Right ventricle myocardium inferior (tissue), 1 donor: ENCODE results near the gene PTPRO. TPM values are rescaled to one million over a fixed set of nuclear protein-coding genes. Genes with fewer than 3 reads are reported as not detected.

Source experiments
- ATAC-seq: fragments of 200-7000 bp; cut with Tn5 transposase; one replicate; pipeline ENCODE4 v1.9.1; 2020; ENCODE audit warnings: mild to moderate bottlenecking, moderate library complexity
- DNase-seq: peaks from one replicate; pipeline ENCODE4 v3.0.0; 2021; ENCODE audit errors: missing footprints
- intact Hi-C: fragments of 100-400 bp; cut with DNase I; formaldehyde crosslinking; loops from one replicate; pipeline ENCODE4 v1.11.0; 2022
- total RNA-seq: library from RNA; stranded (reverse); fragmentation: NEBNext Ultra II Directional; extraction: Animal tissue kit (Norgen Biotek cat#: 25700); gene quantifications from one replicate; pipeline ENCODE4 v1.2.1, GENCODE V29; 2021
- donor health status: DM: no; HTN: yes; CAD: no; lungs with severe emphysema.

PTPRO gene
- total RNA-seq, 1 donor from 2014 or later: 1.3 TPM

- ATAC-seq (no peak), DNase-seq (no peak)
- intact Hi-C loops: no loop called here
Observed at GRCh38 chr12:15427913-15428312, 105.6 kb downstream of the PTPRO start.

GRCh38 chr12:15428632-15429031 lies 106.3 kb downstream of the PTPRO start:
- intact Hi-C loops: no loop called here
- ATAC-seq (no peak), DNase-seq (no peak)

GRCh38 chr12:15429262-15429661 lies 107.0 kb downstream of the PTPRO start:
- intact Hi-C loops: no loop called here
- ATAC-seq (no peak), DNase-seq (no peak)

GRCh38 chr12:15435597-15435996 lies 113.3 kb downstream of the PTPRO start:
- intact Hi-C loops: no loop called here
- DNase-seq: no peak
- ATAC-seq: no peak

- no peak for DNase-seq
- intact Hi-C loops: no loop called here
- no peak for ATAC-seq
Observed at GRCh38 chr12:15439459-15439858, 117.2 kb downstream of the PTPRO start.

- intact Hi-C loops: no loop called here
- no peak for DNase-seq
- no peak for ATAC-seq
Observed at GRCh38 chr12:15443050-15443449, 120.7 kb downstream of the PTPRO start.

GRCh38 chr12:15443611-15444010 lies 121.3 kb downstream of the PTPRO start:
- no peak for ATAC-seq
- DNase-seq: no peak
- intact Hi-C loops: no loop called here

GRCh38 chr12:15444523-15444922 lies 122.2 kb downstream of the PTPRO start:
- ATAC-seq (no peak), DNase-seq (no peak)
- intact Hi-C loops: no loop called here

GRCh38 chr12:15446807-15447206 lies 124.5 kb downstream of the PTPRO start:
- intact Hi-C loops: no loop called here
- no peak for ATAC-seq
- DNase-seq: no peak

- ATAC-seq: no peak
- DNase-seq: no peak
- intact Hi-C loops: no loop called here
Observed at GRCh38 chr12:15453613-15454012, 131.3 kb downstream of the PTPRO start.

- intact Hi-C loops: no loop called here
- no peak for ATAC-seq
- no peak for DNase-seq
Observed at GRCh38 chr12:15458008-15458407, 135.7 kb downstream of the PTPRO start.

GRCh38 chr12:15468911-15469310 lies 146.6 kb downstream of the PTPRO start:
- no peak for DNase-seq
- no peak for ATAC-seq
- intact Hi-C loops: no loop called here

- intact Hi-C loops: no loop called here
- ATAC-seq (no peak), DNase-seq (no peak)
Observed at GRCh38 chr12:15469356-15469755, 147.0 kb downstream of the PTPRO start.

- ATAC-seq (no peak), DNase-seq (no peak)
- intact Hi-C loops: no loop called here
Observed at GRCh38 chr12:15472036-15472435, 149.7 kb downstream of the PTPRO start.

- intact Hi-C loops: no loop called here
Observed at GRCh38 chr12:15474766-15475165, 152.5 kb downstream of the PTPRO start.

GRCh38 chr12:15477761-15478160 lies 155.5 kb downstream of the PTPRO start:
- DNase-seq (no peak), ATAC-seq (no peak)
- intact Hi-C loops: no loop called here

More at GRCh38 chr12:15474766-15475165, 152.5 kb downstream of the PTPRO start:
- no peak for DNase-seq
- no peak for ATAC-seq

- no peak for DNase-seq
- intact Hi-C loops: no loop called here
- no peak for ATAC-seq
Observed at GRCh38 chr12:15481846-15482245, 159.5 kb downstream of the PTPRO start.

- ATAC-seq (no peak), DNase-seq (no peak)
- intact Hi-C loops: no loop called here
Observed at GRCh38 chr12:15485466-15485865, 163.2 kb downstream of the PTPRO start.

- intact Hi-C loops: no loop called here
- DNase-seq (no peak), ATAC-seq (no peak)
Observed at GRCh38 chr12:15486859-15487258, 164.6 kb downstream of the PTPRO start.

GRCh38 chr12:15488481-15488880 lies 166.2 kb downstream of the PTPRO start:
- ATAC-seq: no peak
- intact Hi-C loops: no loop called here
- no peak for DNase-seq

- DNase-seq (no peak), ATAC-seq (no peak)
- intact Hi-C loops: no loop called here
Observed at GRCh38 chr12:15494329-15495046, 172.2 kb downstream of the PTPRO start.
